Naive thymus-derived CD8-positive, alpha-beta T cell (primary cell): ENCODE measurements around the gene TNFAIP2. TPM values are rescaled to one million over a fixed set of nuclear protein-coding genes. Genes with fewer than 3 reads are reported as not detected.

Experiments used
- ATAC-seq, 2 donors: fragments of 150-1000 bp; cut with Tn5 transposase in 1 of 2; sonication (Bioruptor Pico), chemical (Tn5 transposase) in 1 of 2; 1 replicate in 1 of 2; 2 replicates in 1 of 2; pipeline ENCODE4 v1.10.0; 2021; ENCODE audit warnings: mild to moderate bottlenecking in 2 of 2, moderate library complexity in 2 of 2
- POLR2A ChIA-PET: fragments of 350-600 bp; sonication (Branson Sonifier 250); formaldehyde crosslinking; loops from one replicate; lab custom pipeline; 2021; ENCODE audit warnings: antibody characterized with exemption; lab: Charles Lee
- DNase-seq, 10 donors: peaks; one replicate each; pipeline versions ENCODE4 v3.0.0 to v3.0.0-alpha.2; 2020 to 2022
- H3K27ac Mint-ChIP-seq, 10 donors: one replicate each; pipeline ENCODE4 v1.8.0; 2020 to 2022; ENCODE audit warnings: mild to moderate bottlenecking in 10 of 10, mixed read lengths in 10 of 10, moderate library complexity in 4 of 10, inconsistent platforms in 1 of 10
- H3K27me3 Mint-ChIP-seq, 5 donors: one replicate each; pipeline ENCODE4 v1.8.0; 2021 to 2022; ENCODE audit warnings: mixed read lengths in 5 of 5
- H3K36me3 Mint-ChIP-seq, 3 donors: one replicate each; pipeline ENCODE4 v1.8.0; 2020 to 2022; ENCODE audit warnings: mixed read lengths in 3 of 3, mild to moderate bottlenecking in 2 of 3, inconsistent platforms in 1 of 3
- H3K4me1 Mint-ChIP-seq, 4 donors: one replicate each; pipeline ENCODE4 v1.8.0; 2021 to 2022; ENCODE audit warnings: mixed read lengths in 4 of 4
- H3K4me3 Mint-ChIP-seq, 10 donors: one replicate each; pipeline ENCODE4 v1.8.0; 2020 to 2022; ENCODE audit warnings: mild to moderate bottlenecking in 10 of 10, mixed read lengths in 10 of 10, moderate library complexity in 6 of 10, inconsistent platforms in 1 of 10
- H3K9me3 Mint-ChIP-seq, 9 donors: one replicate each; pipeline ENCODE4 v1.8.0; 2020 to 2022; ENCODE audit warnings: mixed read lengths in 9 of 9, mild to moderate bottlenecking in 3 of 9, inconsistent platforms in 1 of 9, moderate library complexity in 1 of 9
- polyA plus RNA-seq, 3 donors: library from polyadenylated mRNA; unstranded; fragments of 300-500 nt; fragmentation: Illumina TruSeq; gene quantifications; one replicate each; pipeline ENCODE4 v1.2.3, GENCODE V29; 2021
- total RNA-seq, 8 experiments: library from RNA in 2 of 8; stranded (reverse) in 2 of 8; gene quantifications; one replicate each; pipeline ENCODE4 v1.2.3 and lab custom pipeline; 2021 to 2026

The TNFAIP2 gene
- total and polyA plus RNA-seq, 5 experiments from 2014 or later = 0.55 to 1.0 TPM; not detected in 3

- ATAC-seq = no peak
- Mint-ChIP-seq H3K4me1 (peaks cover 5 to 16% (median 10%) of the 10 kb centered on the region in 4 donors), H3K36me3 (no peaks in the 10 kb centered on the region), H3K27me3 (peaks cover 10 to 32% (median 27%) of the 10 kb centered on the region in 5 donors), H3K4me3 (no peak overlapping the region), H3K9me3 (no peaks in the 10 kb centered on the region), H3K27ac (no peak overlapping the region)
- POLR2A ChIA-PET = interaction anchor here (0.6 kb wide), 1 partner anchor 22 kb away, joined by 3 read pairs; no protein-coding TSS in a partner anchor
- DNase-seq = no peak
These were observed 15.3 kb downstream of the TNFAIP2 start for GRCh38 chr14:103138301-103139131.

- DNase-seq = peak in 1 of 10 donors; percentile 52
- peaks cover 13 to 35% (median 33%) of the 10 kb centered on the region in 5 donors for H3K27me3 Mint-ChIP-seq
- H3K9me3 Mint-ChIP-seq = no peaks in the 10 kb centered on the region
- H3K4me3 Mint-ChIP-seq = no peak overlapping the region
- no peak for ATAC-seq
- H3K4me1 Mint-ChIP-seq = peaks cover 5 to 16% (median 10%) of the 10 kb centered on the region in 4 donors
- no peak overlapping the region for H3K27ac Mint-ChIP-seq
- H3K36me3 Mint-ChIP-seq = no peaks in the 10 kb centered on the region
- POLR2A ChIA-PET = no interaction called here
These were observed 16.1 kb downstream of the TNFAIP2 start for GRCh38 chr14:103139132-103140025.

GRCh38 chr14:103140316-103141109, 17.3 kb downstream of the TNFAIP2 start:
- ATAC-seq = peak in 1 of 2 donors; percentile 35
- H3K4me3 Mint-ChIP-seq = peak overlapping the region in 6 of 10 donors; percentile 20 to 76 (median 44)
- H3K27ac Mint-ChIP-seq = peak overlapping the region in 1 of 10 donors; percentile 7
- DNase-seq = peak in 1 of 10 donors; percentile 37
- POLR2A ChIA-PET = no interaction called here
- peaks cover 13 to 35% (median 34%) of the 10 kb centered on the region in 5 donors for H3K27me3 Mint-ChIP-seq
- H3K9me3 Mint-ChIP-seq = no peaks in the 10 kb centered on the region
- peaks cover 5 to 16% (median 10%) of the 10 kb centered on the region in 4 donors for H3K4me1 Mint-ChIP-seq
- H3K36me3 Mint-ChIP-seq = no peaks in the 10 kb centered on the region

GRCh38 chr14:103141117-103141796, 18.0 kb downstream of the TNFAIP2 start:
- no peaks in the 10 kb centered on the region for H3K36me3 Mint-ChIP-seq
- H3K4me3 Mint-ChIP-seq = peak overlapping the region in 1 of 10 donors; percentile 33
- no peaks in the 10 kb centered on the region for H3K9me3 Mint-ChIP-seq
- peaks cover 18 to 42% (median 38%) of the 10 kb centered on the region in 5 donors for H3K27me3 Mint-ChIP-seq
- peak overlapping the region in 1 of 10 donors; percentile 7 for H3K27ac Mint-ChIP-seq
- peak in 1 of 2 donors; percentile 44 for ATAC-seq
- DNase-seq = peak in 2 of 10 donors; percentile 15 to 50
- POLR2A ChIA-PET = no interaction called here
- H3K4me1 Mint-ChIP-seq = peaks cover 7 to 16% (median 10%) of the 10 kb centered on the region in 4 donors

GRCh38 chr14:103142026-103142425, 18.8 kb downstream of the TNFAIP2 start:
- no peaks in the 10 kb centered on the region for H3K36me3 Mint-ChIP-seq
- H3K4me3 Mint-ChIP-seq = no peak overlapping the region
- DNase-seq = peak in 1 of 10 donors; percentile 11
- peaks cover 7 to 16% (median 10%) of the 10 kb centered on the region in 4 donors for H3K4me1 Mint-ChIP-seq
- peaks cover 18 to 50% (median 42%) of the 10 kb centered on the region in 5 donors for H3K27me3 Mint-ChIP-seq
- H3K9me3 Mint-ChIP-seq = no peaks in the 10 kb centered on the region
- POLR2A ChIA-PET = no interaction called here
- no peak overlapping the region for H3K27ac Mint-ChIP-seq
- no peak for ATAC-seq

- Mint-ChIP-seq H3K4me1 (peaks cover 7 to 16% (median 10%) of the 10 kb centered on the region in 4 donors), H3K36me3 (no peaks in the 10 kb centered on the region), H3K27me3 (peaks cover 20 to 56% (median 40%) of the 10 kb centered on the region in 5 donors), H3K9me3 (no peaks in the 10 kb centered on the region), H3K27ac (no peak overlapping the region), H3K4me3 (no peak overlapping the region)
- ATAC-seq = no peak
- POLR2A ChIA-PET = no interaction called here
- no peak for DNase-seq
These were observed 19.6 kb downstream of the TNFAIP2 start for GRCh38 chr14:103142721-103143302.

GRCh38 chr14:103143506-103143905, 20.2 kb downstream of the TNFAIP2 start:
- peak in 1 of 10 donors; percentile 0 for DNase-seq
- POLR2A ChIA-PET = no interaction called here
- Mint-ChIP-seq H3K9me3 (no peaks in the 10 kb centered on the region), H3K27me3 (peaks cover 20 to 56% (median 39%) of the 10 kb centered on the region in 5 donors), H3K36me3 (no peaks in the 10 kb centered on the region), H3K4me1 (peaks cover 7 to 16% (median 10%) of the 10 kb centered on the region in 4 donors), H3K4me3 (no peak overlapping the region), H3K27ac (no peak overlapping the region)
- no peak for ATAC-seq

GRCh38 chr14:103144085-103144484, 20.8 kb downstream of the TNFAIP2 start:
- H3K4me3 Mint-ChIP-seq = no peak overlapping the region
- POLR2A ChIA-PET = no interaction called here
- no peak overlapping the region for H3K27ac Mint-ChIP-seq
- no peaks in the 10 kb centered on the region for H3K9me3 Mint-ChIP-seq
- no peak for ATAC-seq
- no peaks in the 10 kb centered on the region for H3K36me3 Mint-ChIP-seq
- peak in 1 of 10 donors; percentile 9 for DNase-seq
- peaks cover 7 to 16% (median 10%) of the 10 kb centered on the region in 4 donors for H3K4me1 Mint-ChIP-seq
- peaks cover 20 to 56% (median 39%) of the 10 kb centered on the region in 5 donors for H3K27me3 Mint-ChIP-seq

GRCh38 chr14:103146141-103146709, 23.0 kb downstream of the TNFAIP2 start:
- H3K9me3 Mint-ChIP-seq = no peaks in the 10 kb centered on the region
- no peak overlapping the region for H3K27ac Mint-ChIP-seq
- DNase-seq = no peak
- no peak overlapping the region for H3K4me3 Mint-ChIP-seq
- POLR2A ChIA-PET = no interaction called here
- H3K36me3 Mint-ChIP-seq = no peaks in the 10 kb centered on the region
- peaks cover 3 to 5% (median 3%) of the 10 kb centered on the region in 4 donors for H3K4me1 Mint-ChIP-seq
- no peak for ATAC-seq
- peaks cover 19 to 54% (median 33%) of the 10 kb centered on the region in 5 donors for H3K27me3 Mint-ChIP-seq

- ATAC-seq (no peak), DNase-seq (no peak)
- Mint-ChIP-seq H3K36me3 (no peaks in the 10 kb centered on the region), H3K4me1 (peaks cover 0 to 3% (median 0%) of the 10 kb centered on the region in 4 donors), H3K4me3 (no peak overlapping the region), H3K9me3 (no peaks in the 10 kb centered on the region), H3K27ac (no peak overlapping the region), H3K27me3 (peaks cover 3 to 21% (median 12%) of the 10 kb centered on the region in 5 donors)
- POLR2A ChIA-PET = no interaction called here
These were observed 26.3 kb downstream of the TNFAIP2 start for GRCh38 chr14:103149351-103150237.
